Hematopoietic multipotent progenitor cell treated with erythropoietin and hydrocortisone succinate and interleukin-3 and kit ligand, for 4 days (in vitro differentiated cells): ENCODE results near the gene CCDC57.

Experiments
- DNase-seq: peaks from one replicate; pipeline ENCODE4 v3.0.0-alpha.2; 2015

CCDC57 gene

GRCh38 chr17:82245134-82246039, 32.7 kb upstream of the CCDC57 start:
- DNase-seq = no peak

GRCh38 chr17:82244413-82245133, 31.9 kb upstream of the CCDC57 start:
- peak; percentile 66 for DNase-seq

GRCh38 chr17:82243648-82244412, 31.2 kb upstream of the CCDC57 start:
- no peak for DNase-seq

GRCh38 chr17:82242977-82243647, 30.5 kb upstream of the CCDC57 start:
- no peak for DNase-seq

- DNase-seq = no peak
Observed at GRCh38 chr17:82242698-82242976, 30.0 kb upstream of the CCDC57 start.

- DNase-seq = peak; percentile 82
Observed at GRCh38 chr17:82241926-82242697, 29.5 kb upstream of the CCDC57 start.

GRCh38 chr17:82241183-82241925, 28.7 kb upstream of the CCDC57 start:
- DNase-seq = peak; percentile 89

- DNase-seq = no peak
Observed at GRCh38 chr17:82240506-82241182, 28.0 kb upstream of the CCDC57 start.

GRCh38 chr17:82239926-82240505, 27.4 kb upstream of the CCDC57 start:
- no peak for DNase-seq

- DNase-seq = no peak
Observed at GRCh38 chr17:82239401-82239925, 26.8 kb upstream of the CCDC57 start.

- peak; percentile 93 for DNase-seq
Observed at GRCh38 chr17:82238472-82239201, 26.0 kb upstream of the CCDC57 start.

- DNase-seq = no peak
Observed at GRCh38 chr17:82237746-82238471, 25.3 kb upstream of the CCDC57 start.

- DNase-seq = no peak
Observed at GRCh38 chr17:82237083-82237745, 24.6 kb upstream of the CCDC57 start.

GRCh38 chr17:82236142-82236971, 23.7 kb upstream of the CCDC57 start:
- DNase-seq = peak; percentile 82

- DNase-seq = no peak
Observed at GRCh38 chr17:82235775-82236141, 23.1 kb upstream of the CCDC57 start.

GRCh38 chr17:82235056-82235774, 22.6 kb upstream of the CCDC57 start:
- DNase-seq = no peak
